Measurements from ENCODE around the gene TMEM94.

TMEM94 gene

GRCh38 chr17:75499313-75500022, 43.0 kb downstream of the TMEM94 start:
- no peak for DNase-seq

DNA sequence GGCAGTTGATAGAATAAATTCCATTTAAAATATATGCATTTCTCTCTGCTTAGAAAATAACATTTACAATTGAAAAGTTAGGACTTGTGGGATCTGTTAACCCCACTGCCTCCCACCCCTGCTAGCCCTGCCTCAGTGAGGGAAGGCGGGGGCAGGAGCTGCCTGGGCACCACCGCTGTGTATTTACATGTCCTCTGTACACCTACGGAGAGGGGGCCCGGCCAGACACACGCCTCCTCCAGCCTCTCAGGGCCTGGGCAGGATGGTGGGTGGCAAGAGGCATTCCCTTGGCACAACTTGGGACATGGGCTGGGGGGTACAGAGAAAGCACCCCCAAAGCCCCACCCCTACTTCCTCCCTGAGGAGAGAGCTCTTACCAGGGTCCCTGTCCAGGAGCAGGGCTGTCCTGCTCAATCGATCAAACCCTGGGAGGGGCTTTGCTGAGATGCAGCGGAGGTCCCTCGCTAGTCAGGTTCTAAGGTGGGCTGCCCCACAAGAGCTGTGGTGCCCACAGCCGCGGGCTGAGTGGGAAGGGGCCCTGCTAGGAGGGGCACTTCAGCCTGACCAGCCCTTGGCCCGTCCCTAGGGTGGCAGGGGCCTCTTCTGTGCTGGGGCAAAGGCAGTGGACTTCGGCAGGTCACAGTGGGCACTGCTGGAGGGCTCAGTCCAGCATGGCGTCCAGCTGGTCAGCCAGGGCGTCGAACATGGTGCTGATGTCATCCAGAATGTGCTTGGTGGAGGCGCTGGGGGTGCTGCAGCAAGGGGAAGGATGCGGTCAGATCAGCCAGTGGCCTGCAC, 44.2 kb downstream of the TMEM94 start:
- no peak for DNase-seq

DNA sequence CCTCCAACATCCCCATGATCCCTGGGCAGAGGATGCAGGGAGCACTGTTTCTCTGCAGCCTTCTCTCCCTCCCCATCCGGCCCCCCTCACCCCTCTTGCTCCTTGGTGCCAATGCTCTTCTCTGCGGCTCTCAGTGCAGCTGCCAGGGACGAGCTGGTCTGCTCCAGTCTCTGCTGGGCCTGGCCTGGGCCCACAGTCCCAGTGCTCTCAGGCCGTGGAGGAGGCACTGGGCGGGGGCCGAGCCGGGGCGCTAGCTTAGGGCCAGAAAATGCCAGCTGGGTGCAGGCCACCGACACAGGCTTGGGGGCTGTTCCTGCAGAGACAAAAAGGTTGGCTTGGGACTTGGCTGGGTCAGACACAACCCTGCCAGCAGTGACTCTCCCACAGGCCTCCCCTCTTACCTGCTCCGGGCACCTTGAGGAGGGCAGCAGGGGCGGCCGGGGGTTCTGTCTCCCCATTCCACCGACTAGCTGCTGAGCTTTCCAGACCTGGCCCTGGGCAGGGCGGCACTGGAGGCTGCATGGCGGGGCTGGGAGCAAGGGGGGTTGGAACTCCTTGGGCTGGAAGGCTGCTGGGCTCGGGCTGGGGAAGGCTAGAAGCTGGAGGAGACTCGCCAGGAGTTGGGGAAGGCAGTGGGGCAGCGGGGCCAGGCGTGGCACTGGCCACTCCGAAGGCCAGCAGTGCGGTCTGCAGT, 45.1 kb downstream of the TMEM94 start:
- DNase-seq: no peak

GRCh38 chr17:75502072-75502720, 45.8 kb downstream of the TMEM94 start:
- DNase-seq: no peak

- DNase-seq: no peak
These were observed 46.4 kb downstream of the TMEM94 start for GRCh38 chr17:75502721-75503329.

DNA sequence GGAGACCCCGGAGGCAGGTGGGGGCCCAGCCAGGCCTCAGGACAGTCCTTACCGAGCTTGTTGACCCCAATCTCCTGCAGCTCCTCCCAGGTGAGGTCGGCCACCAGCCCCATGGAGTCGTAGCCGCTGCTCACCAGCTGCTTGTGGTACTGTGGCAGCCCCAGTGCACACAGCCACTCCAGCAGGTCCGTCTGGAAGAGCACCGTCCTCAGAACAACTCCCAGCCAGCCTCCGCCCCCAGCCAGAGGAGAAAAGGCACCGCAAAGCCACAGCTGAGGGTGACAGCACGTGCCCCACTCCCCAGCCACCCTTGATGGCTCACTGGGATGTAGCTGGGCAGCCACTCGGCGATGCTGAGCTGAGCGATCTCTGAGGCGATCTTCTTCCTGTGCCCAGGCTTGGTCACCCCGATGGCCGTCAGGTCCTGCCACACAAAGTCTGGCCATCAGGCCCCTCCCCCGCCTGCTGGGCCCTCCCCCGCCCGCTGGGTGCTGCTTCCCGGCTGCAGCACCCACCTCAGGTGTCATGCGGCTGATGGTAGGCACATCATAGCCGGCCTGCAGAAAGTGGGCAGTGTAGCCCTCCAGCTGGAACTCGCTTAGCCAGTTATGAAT, 47.0 kb downstream of the TMEM94 start:
- DNase-seq: no peak

GRCh38 chr17:75503976-75504346, 47.5 kb downstream of the TMEM94 start:
- DNase-seq: no peak

- DNase-seq: no peak
These were observed 48.1 kb downstream of the TMEM94 start for GRCh38 chr17:75504347-75505151.

DNA sequence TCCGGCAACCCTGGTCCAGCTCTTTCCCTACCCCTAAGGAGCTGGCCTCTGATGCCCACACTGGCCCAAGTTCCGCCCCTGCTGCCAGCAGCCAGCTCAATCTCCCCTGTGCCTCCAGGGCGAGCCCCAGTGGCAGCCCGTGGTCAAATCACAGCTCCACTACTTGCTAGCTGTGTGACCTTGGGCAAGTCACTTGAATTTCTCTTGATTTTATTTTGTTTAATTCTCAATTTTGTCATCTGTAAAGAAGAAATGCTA, 48.6 kb downstream of the TMEM94 start:
- no peak for DNase-seq

DNA sequence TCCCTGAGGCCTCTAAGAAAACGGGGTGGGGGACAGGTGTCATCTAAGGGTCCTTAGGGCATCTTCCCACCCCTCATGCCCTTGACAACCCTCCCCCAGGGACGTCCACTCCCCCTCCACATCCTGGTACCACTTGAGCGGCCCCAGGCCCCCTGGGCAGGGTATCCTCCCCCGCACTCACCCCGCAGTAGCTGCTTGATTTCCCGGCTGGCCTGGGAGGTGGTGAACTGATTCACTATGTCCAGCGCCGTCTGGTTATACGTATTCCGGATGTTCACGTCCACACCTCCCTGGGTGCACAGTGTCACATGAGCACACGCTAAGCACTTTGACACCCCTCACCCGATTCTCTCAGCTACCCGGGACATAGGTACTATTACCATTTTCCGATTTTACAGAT, 49.2 kb downstream of the TMEM94 start:
- no peak for DNase-seq

- no peak for DNase-seq
These were observed 49.7 kb downstream of the TMEM94 start for GRCh38 chr17:75506134-75506533.

DNA sequence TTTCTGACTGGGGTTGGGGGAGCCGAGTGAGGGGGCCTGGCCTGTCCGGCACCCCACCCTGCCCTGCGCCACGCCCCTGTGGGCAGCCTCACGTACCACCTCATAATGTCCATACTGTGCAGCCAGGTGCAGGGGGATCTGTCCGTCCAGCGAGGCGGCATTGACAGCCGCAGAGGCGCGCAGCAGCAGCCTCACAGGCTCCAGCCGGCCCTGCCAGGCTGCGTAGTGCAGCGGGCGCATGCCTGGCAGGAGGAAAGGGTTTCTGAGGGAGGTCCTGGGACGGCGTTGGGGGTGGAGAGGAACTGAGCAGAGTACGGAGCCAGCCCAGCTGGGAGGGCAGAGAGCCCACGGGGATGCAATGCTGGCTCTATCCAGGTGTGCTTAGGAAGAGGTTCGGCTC, 50.5 kb downstream of the TMEM94 start:
- no peak for DNase-seq

GRCh38 chr17:75507733-75508719, 51.6 kb downstream of the TMEM94 start:
- DNase-seq: no peak

DNA sequence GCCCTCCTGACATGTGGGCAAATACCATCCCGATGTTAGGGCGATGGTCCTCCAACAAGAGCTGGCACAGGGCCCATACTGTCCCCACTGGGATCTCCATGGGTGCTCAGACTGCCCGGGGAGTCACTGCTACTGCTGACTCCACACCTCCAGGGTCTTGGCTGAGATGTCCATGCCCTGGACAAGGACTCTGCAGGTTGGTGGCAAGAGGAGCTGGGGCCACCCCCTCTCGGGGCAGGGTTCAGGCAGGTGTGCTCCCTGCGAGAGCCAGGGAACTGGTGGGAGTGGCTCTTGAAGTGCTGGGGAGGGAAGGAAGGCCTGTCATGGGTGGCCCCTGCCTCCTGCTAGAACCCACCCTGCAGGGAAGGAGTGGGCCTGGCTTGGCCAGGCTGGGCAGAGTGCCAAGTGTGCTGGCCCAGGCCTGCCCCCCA, 52.5 kb downstream of the TMEM94 start:
- no peak for DNase-seq

GRCh38 chr17:75509528-75510258, 53.3 kb downstream of the TMEM94 start:
- no peak for DNase-seq

- no peak for DNase-seq
These were observed 54.8 kb downstream of the TMEM94 start for GRCh38 chr17:75511270-75511609.

DNA sequence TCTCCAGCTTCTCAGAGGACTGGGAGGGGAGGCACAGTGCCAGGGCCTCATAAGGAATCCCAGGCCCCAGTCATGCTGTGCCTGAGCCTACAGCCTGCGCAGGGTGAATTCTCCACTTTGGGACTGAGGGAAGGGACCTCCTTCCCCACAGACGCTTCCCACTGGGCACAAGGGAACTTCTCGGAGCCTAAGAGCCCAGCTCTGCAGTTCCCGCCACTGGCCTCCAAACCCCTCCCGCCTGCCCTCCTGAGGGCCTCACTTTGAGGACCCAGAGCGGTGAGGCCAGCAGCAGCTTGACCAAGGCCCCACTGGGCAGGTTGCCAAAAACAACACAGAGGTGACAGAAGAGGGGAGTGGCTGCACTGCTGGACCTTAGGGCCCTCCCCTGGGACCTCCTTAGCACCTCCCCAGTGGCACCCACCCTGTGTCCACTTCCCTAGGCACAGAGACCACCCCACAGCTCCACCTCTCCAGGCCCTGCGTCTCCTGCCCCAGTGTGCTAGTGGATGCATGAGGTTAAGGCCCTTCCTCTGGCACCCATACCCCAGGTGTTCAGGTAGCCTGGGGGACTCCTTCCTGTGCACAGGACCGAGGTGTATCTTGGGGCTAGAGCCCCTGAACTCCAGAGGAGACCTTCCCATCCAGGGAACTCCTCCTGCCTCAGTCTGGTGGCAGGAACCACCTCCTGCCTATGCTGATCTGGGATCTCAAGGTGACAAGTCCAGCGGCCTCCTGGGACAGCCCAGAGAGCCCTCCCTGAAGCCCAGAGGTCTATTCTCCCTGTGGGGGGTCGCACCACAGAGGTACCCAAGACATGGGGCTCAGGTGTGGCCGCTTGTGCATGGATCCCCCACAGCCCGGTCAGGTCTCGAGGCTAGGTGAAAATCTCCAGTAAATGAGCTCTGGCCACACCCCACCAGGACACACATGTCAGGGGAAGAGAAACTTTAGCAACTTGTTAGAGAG, 55.5 kb downstream of the TMEM94 start:
- DNase-seq: no peak

GRCh38 chr17:75512926-75513640, 56.6 kb downstream of the TMEM94 start:
- DNase-seq: no peak
